SU-DHL-6 (cell line): ENCODE results near the gene TOM1L2.

Experiments used
- EZH2phosphoT487 ChIP-seq: fragments of 200-600 bp; sonication (generic), shearing (Covaris generic); conservative IDR thresholded peaks from 2 replicates; pipeline ENCODE4 v1.6.1; 2018; ENCODE audit warnings: mild to moderate bottlenecking, antibody characterized with exemption, low read length, moderate library complexity, mixed read lengths
- TF ChIP-seq, protein P1 (sequence below): fragments of 200-600 bp; sonication (generic); IDR thresholded peaks from one replicate; pipeline ENCODE4 v1.5.1; 2017; ENCODE audit warnings: antibody characterized with exemption, mild to moderate bottlenecking, low read length, moderate library complexity; ENCODE audit not compliant: insufficient read depth, poor library complexity, severe bottlenecking

DNA sequence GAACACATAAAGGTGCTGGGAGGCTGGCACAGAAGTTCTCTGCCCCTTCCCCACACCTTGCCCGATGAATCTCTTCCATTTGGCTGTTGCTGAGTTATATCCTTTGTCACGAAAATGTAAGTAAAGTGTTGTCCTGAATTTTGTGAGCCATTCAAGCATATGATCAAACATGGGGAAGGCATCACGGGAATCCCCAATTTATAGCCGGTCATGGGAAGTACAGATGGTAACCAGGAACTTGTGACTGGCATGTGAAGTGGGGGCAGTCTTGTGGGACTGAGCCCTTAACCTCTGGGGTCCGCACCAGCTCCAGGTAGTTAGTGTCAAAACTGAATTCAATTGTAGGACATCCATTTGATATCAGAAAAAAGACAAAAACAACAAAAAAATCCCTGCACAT, 13.2 kb downstream of the TOM1L2 start:
- TF ChIP-seq, protein P1, sequence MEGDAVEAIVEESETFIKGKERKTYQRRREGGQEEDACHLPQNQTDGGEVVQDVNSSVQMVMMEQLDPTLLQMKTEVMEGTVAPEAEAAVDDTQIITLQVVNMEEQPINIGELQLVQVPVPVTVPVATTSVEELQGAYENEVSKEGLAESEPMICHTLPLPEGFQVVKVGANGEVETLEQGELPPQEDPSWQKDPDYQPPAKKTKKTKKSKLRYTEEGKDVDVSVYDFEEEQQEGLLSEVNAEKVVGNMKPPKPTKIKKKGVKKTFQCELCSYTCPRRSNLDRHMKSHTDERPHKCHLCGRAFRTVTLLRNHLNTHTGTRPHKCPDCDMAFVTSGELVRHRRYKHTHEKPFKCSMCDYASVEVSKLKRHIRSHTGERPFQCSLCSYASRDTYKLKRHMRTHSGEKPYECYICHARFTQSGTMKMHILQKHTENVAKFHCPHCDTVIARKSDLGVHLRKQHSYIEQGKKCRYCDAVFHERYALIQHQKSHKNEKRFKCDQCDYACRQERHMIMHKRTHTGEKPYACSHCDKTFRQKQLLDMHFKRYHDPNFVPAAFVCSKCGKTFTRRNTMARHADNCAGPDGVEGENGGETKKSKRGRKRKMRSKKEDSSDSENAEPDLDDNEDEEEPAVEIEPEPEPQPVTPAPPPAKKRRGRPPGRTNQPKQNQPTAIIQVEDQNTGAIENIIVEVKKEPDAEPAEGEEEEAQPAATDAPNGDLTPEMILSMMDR, result no peak
- no peak for TF ChIP-seq EZH2phosphoT487
